HCT116 (cell line): ENCODE measurements around the gene TRIM29. TPM values are rescaled to one million over a fixed set of nuclear protein-coding genes. Genes with fewer than 3 reads are reported as not detected.

Experiments
- ATAC-seq: fragments of 200-7000 bp; cut with Tn5 transposase; 2 replicates; pipeline ENCODE4 v1.9.1; 2020; ENCODE audit warnings: mild to moderate bottlenecking, moderate library complexity
- BruUV-seq: library from RNA; stranded (reverse); fragments of 400-500 nt; replicated peaks from 2 replicates; lab custom pipeline; 2021; lab: Mats Ljungman, UMichigan
- CTCF ChIA-PET: fragments of 300-600 bp; sonication (Branson Sonifier 250); formaldehyde crosslinking; loops from one replicate; lab custom pipeline; 2021; ENCODE audit warnings: antibody characterized with exemption; lab: Charles Lee
- POLR2A ChIA-PET: fragments of 300-600, 350-600 bp; sonication (Branson Sonifier 250); formaldehyde crosslinking; loops from one replicate; lab custom pipeline; 2021; ENCODE audit warnings: antibody characterized with exemption; lab: Charles Lee
- RAD21 ChIA-PET, 2 experiments: fragments of 300-600 bp; sonication (Branson Sonifier 250); formaldehyde crosslinking; loops; one replicate each; lab custom pipeline; 2023; ENCODE audit warnings: low total read pairs in 2 of 2; ENCODE audit not compliant: uncharacterized antibody in 2 of 2, unreplicated experiment in 2 of 2, low non-redundant PET in 1 of 2; lab: Charles Lee
- DNase-seq: peaks from one replicate; pipeline ENCODE4 v3.0.0-alpha.2; 2010; ENCODE audit warnings: low read depth, low spot score
- H2AFZ ChIP-seq: fragments of 200-600 bp; shearing (Covaris generic), sonication (generic); 2 replicates; pipeline ENCODE4 v1.6.1; 2017; ENCODE audit warnings: low read depth, mixed run types, mixed read lengths, antibody characterized with exemption, low read length; ENCODE audit not compliant: poor library complexity, severe bottlenecking
- H3K27ac ChIP-seq: 2 replicates; pipeline ENCODE4 v1.5.1; 2012; ENCODE audit warnings: low read depth, low read length
- H3K27me3 ChIP-seq: fragments of 200-600 bp; sonication (generic); 2 replicates; pipeline ENCODE4 v1.6.1; 2016; ENCODE audit warnings: mixed run types, low read length, mixed read lengths; ENCODE audit not compliant: insufficient read depth
- H3K36me3 ChIP-seq, 2 experiments: fragments of 200-500 bp in 1 of 2; fragments of 200-600 bp in 1 of 2; sonication (Bioruptor generic) in 1 of 2; sonication (generic) in 1 of 2; 2 replicates each; pipeline versions ENCODE4 v1.5.1 to v1.6.1; 2014 to 2016; ENCODE audit warnings: low read length in 2 of 2, inconsistent platforms in 1 of 2, mixed read lengths in 1 of 2, mixed run types in 1 of 2; ENCODE audit not compliant: insufficient read depth in 2 of 2, control insufficient read depth in 1 of 2
- H3K4me1 ChIP-seq, 2 experiments: fragments of 200-600 bp in 1 of 2; sonication (generic) in 1 of 2; 2 replicates each; pipeline versions ENCODE4 v1.5.1 to v1.6.1; 2012 to 2017; ENCODE audit warnings: low read length in 2 of 2, inconsistent platforms in 1 of 2, mild to moderate bottlenecking in 1 of 2, mixed read lengths in 1 of 2, mixed run types in 1 of 2, moderate library complexity in 1 of 2; ENCODE audit not compliant: insufficient read depth in 2 of 2, control insufficient read depth in 1 of 2
- H3K4me2 ChIP-seq: fragments of 200-600 bp; sonication (generic); 2 replicates; pipeline ENCODE4 v1.6.1; 2017; ENCODE audit warnings: mixed run types, low read length, mixed read lengths
- H3K4me3 ChIP-seq, 2 experiments: fragments of 200-600 bp in 1 of 2; sonication (generic) in 1 of 2; replicated peaks in 1 of 2; 2 replicates each; pipeline ENCODE4 v1.5.1; 2011 to 2016; ENCODE audit warnings: low read length in 2 of 2, control low read depth in 1 of 2, low read depth in 1 of 2, mild to moderate bottlenecking in 1 of 2, mixed read lengths in 1 of 2, mixed run types in 1 of 2
- H3K79me2 ChIP-seq: fragments of 200-600 bp; sonication (generic); 2 replicates; pipeline ENCODE4 v1.6.1; 2017; ENCODE audit warnings: mild to moderate bottlenecking, mixed run types, low read length, moderate library complexity, mixed read lengths; ENCODE audit not compliant: insufficient read depth
- H3K9ac ChIP-seq: fragments of 200-600 bp; sonication (generic); 2 replicates; pipeline ENCODE4 v1.6.1; 2016; ENCODE audit warnings: low read length, mixed read lengths
- H3K9me2 ChIP-seq: fragments of 200-600 bp; sonication (generic), shearing (Covaris generic); 2 replicates; pipeline ENCODE4 v1.6.1; 2017; ENCODE audit warnings: mixed run types, mild to moderate bottlenecking, moderate library complexity; ENCODE audit not compliant: insufficient read depth
- H3K9me3 ChIP-seq, 2 experiments: fragments of 200-500 bp in 1 of 2; fragments of 200-600 bp in 1 of 2; sonication (Bioruptor generic) in 1 of 2; sonication (generic) in 1 of 2; 2 replicates each; pipeline ENCODE4 v1.6.1; 2014 to 2017; ENCODE audit warnings: low read length in 2 of 2, mixed read lengths in 2 of 2, inconsistent platforms in 1 of 2, low read depth in 1 of 2, mild to moderate bottlenecking in 1 of 2, mixed run types in 1 of 2, moderate library complexity in 1 of 2; ENCODE audit not compliant: control insufficient read depth in 1 of 2, insufficient read depth in 1 of 2
- H4K20me1 ChIP-seq: fragments of 200-600 bp; sonication (generic), shearing (Covaris generic); 2 replicates; pipeline ENCODE4 v1.6.1; 2017; ENCODE audit warnings: mixed run types, mild to moderate bottlenecking, moderate library complexity; ENCODE audit not compliant: insufficient read depth
- ATF3 ChIP-seq: IDR thresholded peaks from 2 replicates; pipeline ENCODE4 v1.6.1; 2012
- CBX3 ChIP-seq: IDR thresholded peaks from 2 replicates; pipeline ENCODE4 v1.6.1; 2012; ENCODE audit warnings: low read depth
- CTCF ChIP-seq, 3 experiments: fragments of 200-600 bp in 1 of 3; sonication (generic) in 1 of 3; IDR thresholded peaks in 2 of 3; conservative IDR thresholded peaks in 1 of 3; 2 replicates each; pipeline ENCODE4 v1.5.1; 2012 to 2017; ENCODE audit warnings: low read depth in 2 of 3, low read length in 2 of 3, antibody characterized with exemption in 1 of 3, borderline replicate concordance in 1 of 3, control low read depth in 1 of 3, mild to moderate bottlenecking in 1 of 3, mixed read lengths in 1 of 3, mixed run types in 1 of 3, moderate library complexity in 1 of 3; ENCODE audit not compliant: insufficient read depth in 1 of 3
- EGR1 ChIP-seq: IDR thresholded peaks from 2 replicates; pipeline ENCODE4 v1.6.1; 2012; ENCODE audit warnings: low read depth
- ELF1 ChIP-seq: IDR thresholded peaks from 2 replicates; pipeline ENCODE4 v1.6.1; 2012; ENCODE audit warnings: low read depth, borderline replicate concordance
- EZH2 ChIP-seq: fragments of 200-600 bp; sonication (generic); IDR thresholded peaks from 2 replicates; pipeline ENCODE4 v1.6.1; 2017; ENCODE audit warnings: antibody characterized with exemption, mixed run types
- EZH2phosphoT487 ChIP-seq: fragments of 200-600 bp; IDR thresholded peaks from 2 replicates; pipeline ENCODE4 v1.6.1; 2018; ENCODE audit warnings: antibody characterized with exemption, borderline replicate concordance
- FOSL1 ChIP-seq: IDR thresholded peaks from 2 replicates; pipeline ENCODE4 v1.6.1; 2012; ENCODE audit warnings: low read depth
- JUND ChIP-seq: IDR thresholded peaks from 2 replicates; pipeline ENCODE4 v1.6.1; 2012
- MAX ChIP-seq: IDR thresholded peaks from 2 replicates; pipeline ENCODE4 v1.6.1; 2012
- POLR2A ChIP-seq: IDR thresholded peaks from 2 replicates; pipeline ENCODE4 v1.7.0; 2011; ENCODE audit warnings: borderline replicate concordance; ENCODE audit not compliant: insufficient read depth, insufficient read length; ENCODE audit errors: extremely low read depth
- POLR2AphosphoS5 ChIP-seq: IDR thresholded peaks from 2 replicates; pipeline ENCODE4 v1.6.1; 2011; ENCODE audit warnings: mild to moderate bottlenecking, low read depth, low read length, moderate library complexity
- REST ChIP-seq: IDR thresholded peaks from 2 replicates; pipeline ENCODE4 v1.6.1; 2012; ENCODE audit warnings: low read depth
- SRF ChIP-seq: IDR thresholded peaks from 2 replicates; pipeline ENCODE4 v1.6.1; 2012; ENCODE audit warnings: low read depth
- TCF7L2 ChIP-seq: IDR thresholded peaks from 2 replicates; pipeline ENCODE4 v1.7.0; 2011; ENCODE audit warnings: borderline replicate concordance, inconsistent platforms; ENCODE audit not compliant: insufficient read depth, insufficient read length; ENCODE audit errors: extremely low read depth
- YY1 ChIP-seq: IDR thresholded peaks from 2 replicates; pipeline ENCODE4 v1.6.1; 2011; ENCODE audit warnings: low read length, low read depth, moderate library complexity, mild to moderate bottlenecking; ENCODE audit not compliant: insufficient replicate concordance; ENCODE audit errors: extremely low read depth
- ZBTB33 ChIP-seq: IDR thresholded peaks from 2 replicates; pipeline ENCODE4 v1.6.1; 2011; ENCODE audit warnings: mild to moderate bottlenecking, low read length, moderate library complexity; ENCODE audit not compliant: insufficient replicate concordance; ENCODE audit errors: extremely low read depth
- ZFX ChIP-seq: fragments of 450-650 bp; IDR thresholded peaks from 2 replicates; pipeline ENCODE4 v1.6.1; 2017
- ZNF274 ChIP-seq: fragments of 200-500 bp; sonication (Bioruptor generic); IDR thresholded peaks from 2 replicates; pipeline ENCODE4 v1.6.1; 2014; ENCODE audit warnings: mild to moderate bottlenecking, low read depth, low read length, inconsistent platforms
- intact Hi-C: fragments of 100-400 bp; cut with micrococcal nuclease; formaldehyde crosslinking; loops from 2 replicates; pipeline ENCODE4 v1.10.0; 2022
- total RNA-seq: library from RNA; stranded (reverse); gene quantifications from one replicate; pipeline ENCODE4 v1.2.1, GENCODE V29; 2021; ENCODE audit not compliant: unreplicated experiment

Gene TRIM29
- total RNA-seq, 1 experiment from 2014 or later, result 0.54 TPM

- DNase-seq (no peak), ATAC-seq (no peak)
- BruUV-seq, result no TSS peak
- H3K4me3 ChIP-seq, result no peak overlapping the region
- intact Hi-C loops, result no loop called here
- no peaks in the 10 kb centered on the region for H4K20me1 ChIP-seq
- TF ChIP-seq EGR1, result no peak
- TF ChIP-seq ZBTB33, result no peak
- TF ChIP-seq POLR2A, result no peak
- no peak for TF ChIP-seq TCF7L2
- TF ChIP-seq EZH2, result no peak
- TF ChIP-seq CBX3, result no peak
- no peak for TF ChIP-seq SRF
- TF ChIP-seq JUND, result no peak
- TF ChIP-seq YY1, result no peak
- TF ChIP-seq MAX, result no peak
- no peak for TF ChIP-seq REST
- no peak for TF ChIP-seq CTCF (IDR thresholded peaks at IDR 0.05 in 2 of 3, conservative IDR thresholded peaks at IDR 0.05 in 1 of 3; ENCODE audit: borderline replicate concordance in 1 of 3, insufficient read depth in 1 of 3, low read depth in 2 of 3, low read length in 2 of 3)
- TF ChIP-seq FOSL1, result no peak
- TF ChIP-seq ZFX, result no peak
- TF ChIP-seq EZH2phosphoT487, result no peak
- no peak for TF ChIP-seq POLR2AphosphoS5
- no peak for TF ChIP-seq ZNF274
- TF ChIP-seq ELF1, result no peak
- no peak for TF ChIP-seq ATF3
- H3K36me3 ChIP-seq, result no peaks in the 10 kb centered on the region
- no peak overlapping the region for H3K9ac ChIP-seq
- no peak overlapping the region for H3K4me2 ChIP-seq
- no peak overlapping the region for H2AFZ ChIP-seq
- POLR2A ChIA-PET, result no interaction called here
- peaks cover 2 to 8% of the 10 kb centered on the region in 2 experiments; a peak in 2 of 4 replicates for H3K4me1 ChIP-seq
- CTCF ChIA-PET, result no interaction called here
- no peaks in the 10 kb centered on the region for H3K9me3 ChIP-seq
- H3K27me3 ChIP-seq, result no peaks in the 10 kb centered on the region
- H3K27ac ChIP-seq, result no peak overlapping the region
- RAD21 ChIA-PET, result no interaction called here
- no peaks in the 10 kb centered on the region for H3K9me2 ChIP-seq
- no peaks in the 10 kb centered on the region for H3K79me2 ChIP-seq
Observed at GRCh38 chr11:120135838-120136237, 2.1 kb downstream of the TRIM29 start.
